ENCODE data around the gene EWSR1. TPM values are rescaled to one million over a fixed set of nuclear protein-coding genes. Genes with fewer than 3 reads are reported as not detected.
"Not testable (repeated sequence)": the region's sequence is repeated elsewhere in the genome, so short reads cannot be mapped to it uniquely, and the experiment has no call there.

The EWSR1 gene
- total RNA-seq, 1 donor from 2014 or later = 156 TPM

DNA sequence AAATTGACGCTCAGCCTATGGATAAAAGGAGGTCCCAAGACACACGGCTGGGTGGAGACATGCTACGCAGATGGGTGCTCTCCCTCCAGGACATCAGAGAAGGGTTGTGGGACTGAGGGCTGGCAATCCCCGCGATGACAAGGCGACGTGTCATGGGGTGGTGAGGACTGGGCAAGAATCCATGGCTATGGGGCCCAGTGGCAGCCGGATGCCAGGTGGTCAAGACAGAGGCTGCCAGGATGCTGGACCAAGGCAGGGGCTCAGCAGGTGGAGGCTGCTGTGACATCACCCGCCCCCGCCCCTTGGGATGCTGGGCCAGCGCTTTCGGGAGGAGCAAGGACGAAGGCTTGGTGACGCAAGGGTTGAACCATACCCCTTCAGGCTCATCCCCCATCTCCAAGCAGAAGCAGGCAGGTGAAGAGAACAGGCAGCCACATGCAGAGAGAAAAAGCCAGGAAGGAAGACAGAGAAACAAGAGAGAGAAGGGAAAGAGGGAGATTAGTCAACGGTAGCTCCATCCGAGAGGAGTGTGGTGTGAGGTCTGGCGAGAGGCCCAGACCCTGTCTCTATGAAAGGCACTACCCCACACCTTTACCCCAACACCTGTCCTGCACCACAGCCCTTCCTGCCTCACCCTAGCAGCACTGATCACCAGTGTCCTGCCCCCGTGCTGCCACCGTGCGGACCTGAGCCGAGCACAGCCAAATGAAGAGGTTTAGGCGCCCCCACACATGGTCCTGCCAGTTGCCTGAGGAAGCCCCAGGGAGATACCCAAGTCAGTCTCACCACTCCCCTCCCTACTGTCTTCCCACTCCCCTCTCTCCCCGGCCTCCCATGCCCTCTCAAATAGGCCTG is 71.5 kb downstream of the EWSR1 start:
- no peak for DNase-seq

DNA sequence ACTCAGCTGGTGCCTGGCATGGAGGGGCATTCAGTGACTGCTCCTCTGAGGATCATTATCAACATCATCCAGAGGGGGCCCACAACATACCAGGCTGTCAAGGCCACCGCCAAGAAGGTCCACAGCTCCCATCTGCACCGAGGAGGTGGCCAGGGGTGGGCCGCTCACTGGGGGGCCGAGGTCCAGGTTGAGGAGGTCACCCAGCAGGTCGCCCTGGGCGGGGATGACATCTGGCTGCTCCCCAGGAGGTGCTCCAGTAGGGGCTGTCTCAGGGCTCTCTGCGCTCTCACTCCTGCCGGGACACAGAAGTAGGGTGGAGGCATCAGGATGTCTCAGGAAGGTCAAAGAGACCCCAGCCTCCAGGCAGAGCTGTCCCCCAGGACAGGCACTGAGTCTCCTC is 72.5 kb downstream of the EWSR1 start:
- no peak for DNase-seq

DNA sequence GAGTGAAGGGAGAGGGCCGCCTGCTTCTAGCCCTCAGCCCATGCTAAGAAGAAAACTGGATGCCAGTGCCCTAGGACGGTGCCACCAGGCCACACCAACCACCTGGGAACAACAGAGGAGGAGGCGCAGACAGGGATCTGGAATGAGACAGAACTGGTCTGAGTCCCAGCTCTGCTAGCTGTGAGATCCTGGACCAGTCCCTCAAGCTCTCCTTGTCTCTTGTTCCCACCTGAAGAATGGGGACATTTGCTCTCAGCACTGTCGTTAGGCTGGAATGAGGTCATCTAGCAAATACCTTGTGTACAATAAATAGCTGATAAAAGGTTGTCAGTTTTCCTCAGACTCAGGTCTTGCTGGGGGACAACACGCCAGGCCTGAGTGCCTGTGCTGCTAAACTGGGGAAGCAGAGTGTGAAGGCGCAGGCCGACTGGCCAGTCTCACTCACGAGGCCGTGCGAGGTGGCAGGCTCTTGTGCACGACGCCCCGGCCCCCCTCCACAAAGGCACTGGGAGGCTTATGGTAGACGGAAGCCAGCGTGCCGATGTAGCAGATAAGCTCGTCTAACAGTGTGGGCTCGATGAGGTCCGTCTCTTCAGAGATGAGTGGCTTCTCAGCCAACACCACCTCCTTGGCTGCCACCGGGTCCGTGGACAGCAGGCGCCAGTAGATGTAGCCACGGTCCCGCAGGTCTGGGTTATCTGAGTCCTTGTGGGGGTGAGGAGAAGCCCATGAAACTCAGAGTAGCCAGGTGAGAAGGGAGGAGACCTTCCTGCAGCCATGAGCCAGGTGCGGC is 73.2 kb downstream of the EWSR1 start:
- DNase-seq = no peak

DNA sequence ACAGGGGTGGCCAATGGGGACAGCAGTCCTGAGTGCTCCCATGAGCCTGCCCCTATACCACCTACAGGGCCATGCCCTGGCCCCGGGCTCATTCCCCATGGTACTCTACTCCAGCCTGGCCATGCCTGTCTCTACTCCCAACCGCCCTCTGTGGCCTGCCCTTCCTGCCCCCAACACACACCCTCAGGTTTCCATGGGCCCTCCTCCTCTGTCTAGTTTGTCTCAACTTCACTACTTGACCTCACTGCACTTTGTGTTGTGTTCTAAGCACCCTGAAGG is 73.7 kb downstream of the EWSR1 start:
- DNase-seq = no peak

DNA sequence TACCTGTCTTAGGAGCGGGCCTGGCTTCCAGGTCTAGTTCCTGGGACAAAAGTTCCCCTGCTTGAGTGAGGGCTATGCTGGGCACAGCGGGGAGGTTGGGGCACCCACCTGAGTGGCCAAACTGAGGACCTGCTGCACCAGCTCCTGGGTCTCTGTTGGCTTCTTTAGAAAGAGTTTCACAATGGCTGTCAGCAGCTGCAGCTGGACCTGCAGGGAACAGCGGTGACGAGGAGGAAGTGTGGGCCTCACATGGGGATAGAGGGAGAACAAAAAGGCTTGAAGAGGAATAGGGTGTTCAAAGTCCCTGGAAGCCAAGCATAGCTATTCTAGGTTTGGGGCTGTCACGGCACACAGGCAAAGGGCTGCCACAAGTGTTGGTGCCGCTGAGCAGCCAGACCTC is 74.1 kb downstream of the EWSR1 start:
- DNase-seq = no peak

DNA sequence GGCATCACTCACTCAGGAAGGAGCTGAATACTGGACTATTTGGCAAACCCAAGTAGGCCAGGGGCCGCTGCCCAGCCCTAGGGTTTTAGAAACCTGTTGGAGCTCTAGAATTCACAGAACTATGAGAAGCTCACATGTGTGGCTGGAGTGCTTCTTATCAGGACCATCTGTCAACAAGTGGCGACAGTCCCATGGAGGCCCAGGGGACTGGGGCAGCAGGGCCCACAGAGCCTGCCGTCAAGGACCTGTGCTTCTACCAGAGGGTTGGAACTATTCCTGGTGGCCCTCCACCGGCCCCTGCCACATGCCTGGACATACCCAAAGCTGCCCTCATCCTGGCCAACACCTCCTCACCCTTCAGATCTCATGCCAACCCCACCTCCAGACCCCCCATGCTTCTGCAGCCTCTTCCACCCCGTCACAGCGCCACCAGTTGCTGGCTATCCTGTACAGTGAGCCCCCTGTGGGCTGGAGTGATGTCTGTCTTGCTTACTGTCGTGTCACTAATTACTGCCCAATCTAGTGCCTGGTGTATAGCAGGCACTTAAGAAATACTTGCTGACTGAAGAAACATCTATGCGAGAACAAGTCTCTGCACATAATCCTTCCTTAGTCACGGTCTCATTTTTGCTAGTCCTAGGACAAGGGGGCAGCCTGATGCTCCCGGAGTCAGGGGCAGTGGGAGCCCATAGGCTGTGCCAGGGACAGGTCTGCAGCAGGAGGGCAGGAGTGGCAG is 74.7 kb downstream of the EWSR1 start:
- no peak for DNase-seq

DNA sequence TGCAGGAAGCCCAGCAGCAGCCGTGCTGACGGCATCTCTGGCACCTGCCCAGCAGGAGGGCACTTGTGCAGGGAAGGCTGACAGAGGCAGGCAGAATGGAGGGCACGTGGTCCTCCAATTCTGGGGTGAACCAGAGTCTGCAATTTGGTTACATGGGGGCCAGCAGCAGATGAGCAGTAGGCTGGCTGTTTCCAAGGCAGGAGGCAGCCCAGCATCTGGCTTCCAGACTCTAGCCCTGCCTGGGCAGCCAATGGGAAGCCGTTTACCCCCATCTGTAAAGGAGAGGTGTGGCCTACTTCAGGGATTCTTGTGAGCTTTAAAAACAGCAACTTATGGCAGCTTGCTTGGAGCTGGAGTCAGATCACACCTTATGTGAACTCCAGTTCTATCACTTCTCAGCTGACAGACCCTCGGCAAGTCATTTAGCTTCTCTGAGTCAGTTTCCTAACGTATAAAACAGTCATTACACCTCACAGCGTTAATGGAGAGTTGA is 75.3 kb downstream of the EWSR1 start:
- no peak for DNase-seq

DNA sequence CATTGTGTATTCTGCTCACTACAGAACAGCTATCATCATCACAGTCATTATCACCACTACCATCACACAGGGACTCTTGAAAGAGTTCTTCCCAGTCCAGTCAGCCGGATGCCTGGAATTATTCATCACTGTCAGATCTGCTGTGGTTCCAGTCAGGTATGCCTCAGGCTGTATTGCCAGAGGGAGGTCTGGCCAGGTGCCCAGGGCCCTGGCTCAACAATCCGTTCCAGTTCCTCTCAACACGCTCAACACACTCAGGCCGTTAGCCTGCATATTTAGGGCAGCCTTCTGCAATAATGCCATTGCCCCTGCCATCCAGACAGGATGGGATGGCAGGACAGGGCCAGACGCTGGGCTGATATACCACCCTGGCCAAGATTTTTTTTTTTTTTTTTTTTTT is 76.1 kb downstream of the EWSR1 start:
- DNase-seq = peak; percentile 69

DNA sequence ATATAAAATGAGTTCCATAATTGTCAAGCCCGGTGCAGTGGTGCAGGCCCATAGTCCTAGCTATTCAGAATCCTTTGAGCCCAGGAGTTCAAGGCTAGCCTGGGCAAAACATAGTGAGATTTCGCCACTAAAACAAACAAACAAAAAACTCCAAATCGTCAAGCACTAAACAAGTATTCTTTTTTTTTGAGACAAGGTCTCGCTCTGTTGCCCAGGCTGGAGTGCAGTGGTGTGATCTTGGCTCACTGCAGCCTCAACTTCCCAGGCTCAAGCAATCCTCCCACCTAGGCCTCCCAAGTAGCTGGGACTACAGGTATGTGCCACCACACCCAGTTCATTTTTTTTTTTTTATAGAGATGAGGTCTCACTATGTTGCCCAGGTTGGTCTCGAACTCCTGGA is 76.8 kb downstream of the EWSR1 start:
- not testable (repeated sequence) for DNase-seq

DNA sequence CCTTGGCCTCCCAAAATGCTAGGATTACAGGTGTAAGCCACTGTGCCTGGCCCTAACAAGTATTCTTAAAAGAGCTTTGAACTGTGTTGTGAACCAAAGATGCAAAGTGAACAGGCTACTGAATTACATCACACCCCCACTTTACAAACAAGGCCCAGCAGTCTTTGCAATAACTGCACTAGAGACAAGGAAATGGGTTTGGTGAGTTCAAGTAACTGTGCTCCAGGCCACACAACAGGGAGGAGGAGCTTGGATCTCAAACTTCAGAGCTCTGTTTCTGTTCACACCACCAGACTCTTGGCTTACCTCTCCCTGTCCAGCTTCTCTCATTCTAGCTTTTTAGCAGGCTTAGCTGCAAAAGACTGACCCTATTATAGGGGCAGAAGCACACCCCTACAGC is 77.9 kb downstream of the EWSR1 start:
- DNase-seq = no peak

DNA sequence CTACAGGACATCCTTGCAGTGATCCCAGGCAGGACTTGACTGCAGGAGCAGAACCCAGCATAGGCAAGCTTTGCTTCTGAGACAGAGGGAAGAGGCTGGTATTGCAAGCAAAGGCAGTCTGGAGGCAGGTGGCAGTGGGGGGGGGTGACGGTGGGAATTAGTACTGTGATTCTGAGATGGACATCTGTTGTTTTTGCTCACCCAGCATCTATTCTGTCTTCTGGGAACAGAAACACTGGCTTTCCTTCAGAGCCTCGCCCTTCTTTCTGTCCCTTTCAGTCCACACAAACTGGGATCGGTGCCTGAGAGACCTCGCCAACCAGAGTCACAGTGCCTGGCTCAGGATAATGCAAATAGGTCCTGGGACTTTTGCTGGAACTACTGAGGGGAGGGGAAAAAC is 78.6 kb downstream of the EWSR1 start:
- no peak for DNase-seq

DNA sequence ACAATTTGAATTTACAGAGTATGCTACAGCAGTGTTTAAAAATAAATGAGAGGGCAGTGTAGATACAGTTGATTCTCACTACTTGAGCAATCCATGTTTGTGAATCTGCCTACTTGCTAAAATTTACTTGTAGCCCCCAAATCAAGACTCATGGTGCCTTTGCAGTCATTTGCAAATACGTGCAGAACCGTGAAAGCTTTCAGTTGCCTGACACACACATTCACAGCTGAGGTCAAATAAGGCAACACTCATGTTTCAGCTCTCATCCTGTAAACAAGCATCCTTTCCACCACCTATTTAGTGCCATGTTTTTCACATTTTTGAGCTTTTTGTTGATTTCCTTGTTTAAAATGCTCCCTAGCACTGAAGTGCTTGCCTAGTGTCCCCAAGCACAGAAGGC is 80.0 kb downstream of the EWSR1 start:
- no peak for DNase-seq

DNA sequence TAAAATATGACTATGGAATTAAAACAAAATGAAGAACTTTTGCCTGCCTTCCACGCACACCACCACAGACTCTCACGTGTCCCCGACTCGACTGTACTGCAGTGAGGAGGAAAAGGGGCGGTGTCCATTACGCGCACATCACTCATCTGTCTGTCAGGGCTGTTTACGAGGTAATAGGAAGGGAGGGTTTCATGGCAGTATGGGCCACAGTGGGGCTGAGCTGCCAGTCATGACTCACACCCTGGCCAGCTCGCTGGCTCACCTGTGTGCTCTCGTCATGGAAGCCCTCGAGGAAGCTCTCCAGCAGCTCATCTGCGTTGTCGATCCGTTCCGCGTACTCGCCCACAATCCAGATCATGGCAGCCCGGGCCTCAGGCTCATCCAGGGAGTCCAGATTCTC is 80.9 kb downstream of the EWSR1 start:
- DNase-seq = no peak

Other genes with a start within 250 kb of the EWSR1 start
- gene C22orf31, start 206.4 kb upstream of the EWSR1 start, total RNA-seq = not detected in 2 replicates
- gene KREMEN1, start 195.2 kb upstream of the EWSR1 start, total RNA-seq = 0.56 and 0.68 TPM in 2 replicates
- 2.9 and 6.1 TPM in 2 replicates for gene EMID1, start 62.4 kb upstream of the EWSR1 start, total RNA-seq
- 27.1 and 28.1 TPM in 2 replicates for gene RHBDD3, start 287 bp upstream of the EWSR1 start, total RNA-seq
- gene GAS2L1, start 38.4 kb downstream of the EWSR1 start, total RNA-seq = 24.7 and 44.4 TPM in 2 replicates
- gene RASL10A, start 47.4 kb downstream of the EWSR1 start, total RNA-seq = 1.1 and 2.7 TPM in 2 replicates
- 191 and 282 TPM in 2 replicates for gene AP1B1, start 120.3 kb downstream of the EWSR1 start, total RNA-seq
- gene RFPL1, start 170.3 kb downstream of the EWSR1 start, total RNA-seq = not detected in 2 replicates
- gene NEFH, start 211.9 kb downstream of the EWSR1 start, total RNA-seq = under 0.01 and 0.56 TPM in 2 replicates